Thoracic aorta (tissue), 2 donors: ENCODE results near the gene PANK1. TPM values are rescaled to one million over a fixed set of nuclear protein-coding genes. Genes with fewer than 3 reads are reported as not detected.

Source experiments
- ATAC-seq: fragments of 150-250 bp; one replicate; pipeline ENCODE4 v1.8.0; 2017; ENCODE audit warnings: low read depth; ENCODE audit not compliant: insufficient number of reproducible peaks, low FRiP score
- DNase-seq: peaks from one replicate; pipeline ENCODE4 v3.0.0-alpha.2; 2020; ENCODE audit warnings: low spot score
- H3K27ac ChIP-seq, 2 donors: fragments of 200-600 bp; sonication (generic); 1 replicate in 1 of 2; 2 replicates in 1 of 2; pipeline ENCODE4 v1.5.1; 2016; ENCODE audit warnings: mild to moderate bottlenecking in 2 of 2, moderate library complexity in 2 of 2
- H3K27me3 ChIP-seq: fragments of 200-600 bp; sonication (generic); replicated peaks from 2 replicates; pipeline ENCODE4 v1.6.0; 2016; ENCODE audit warnings: mild to moderate bottlenecking; ENCODE audit not compliant: insufficient read depth
- H3K36me3 ChIP-seq: fragments of 200-600 bp; sonication (generic); one replicate; pipeline ENCODE4 v1.5.1; 2016
- H3K4me1 ChIP-seq, 2 donors: fragments of 200-600 bp; sonication (generic); 1 replicate in 1 of 2; 2 replicates in 1 of 2; pipeline versions ENCODE4 v1.5.1 to v1.6.0; 2016; ENCODE audit warnings: low read depth in 2 of 2, mild to moderate bottlenecking in 1 of 2; ENCODE audit not compliant: control insufficient read depth in 1 of 2
- H3K4me3 ChIP-seq: fragments of 200-600 bp; sonication (generic); 2 replicates; pipeline ENCODE4 v1.5.1; 2016; ENCODE audit warnings: mild to moderate bottlenecking
- H3K9me3 ChIP-seq: fragments of 200-600 bp; sonication (generic); 2 replicates; pipeline ENCODE4 v1.5.1; 2016
- total RNA-seq, 2 donors: library from RNA; depleted of rRNA; stranded (reverse); fragments of >200 nt; gene quantifications; one replicate each; pipeline versions ENCODE4 v1.1.0 to v1.2.3, GENCODE V29; 2016
- TF ChIP-seq, protein P1 (sequence below): fragments of 200-600 bp; sonication (generic); IDR thresholded peaks from one replicate; pipeline ENCODE4 v1.5.1; 2019; ENCODE audit warnings: antibody characterized with exemption

Gene PANK1
- total RNA-seq, 2 donors from 2014 or later, result 0.95 to 5.5 TPM

DNA sequence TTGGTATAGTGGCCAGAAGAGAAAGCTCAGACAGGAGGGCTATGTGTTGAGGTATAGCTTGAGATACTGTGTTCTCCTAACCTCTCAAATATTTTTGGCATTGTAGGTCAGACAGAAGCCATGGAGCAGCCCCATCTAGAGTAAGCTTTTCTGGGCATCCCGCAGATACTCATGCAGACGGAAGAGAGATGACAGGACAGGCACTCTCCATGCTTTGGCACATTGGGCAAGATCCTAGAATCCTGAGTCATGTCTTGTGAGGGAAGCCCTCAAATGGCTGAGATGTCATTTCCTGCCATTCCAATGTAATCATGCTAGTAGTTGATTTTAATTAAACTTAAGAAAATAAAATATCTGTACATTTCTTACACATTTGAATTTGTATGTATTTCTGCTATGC lies 39.6 kb upstream of the PANK1 start:
- Histone ChIP-seq H3K27ac (no peak overlapping the region), H3K27me3 (no peaks in the 10 kb centered on the region), H3K4me3 (no peak overlapping the region), H3K36me3 (no peaks in the 10 kb centered on the region), H3K4me1 (no peaks in the 10 kb centered on the region), H3K9me3 (no peaks in the 10 kb centered on the region)
- TF ChIP-seq, protein P1, sequence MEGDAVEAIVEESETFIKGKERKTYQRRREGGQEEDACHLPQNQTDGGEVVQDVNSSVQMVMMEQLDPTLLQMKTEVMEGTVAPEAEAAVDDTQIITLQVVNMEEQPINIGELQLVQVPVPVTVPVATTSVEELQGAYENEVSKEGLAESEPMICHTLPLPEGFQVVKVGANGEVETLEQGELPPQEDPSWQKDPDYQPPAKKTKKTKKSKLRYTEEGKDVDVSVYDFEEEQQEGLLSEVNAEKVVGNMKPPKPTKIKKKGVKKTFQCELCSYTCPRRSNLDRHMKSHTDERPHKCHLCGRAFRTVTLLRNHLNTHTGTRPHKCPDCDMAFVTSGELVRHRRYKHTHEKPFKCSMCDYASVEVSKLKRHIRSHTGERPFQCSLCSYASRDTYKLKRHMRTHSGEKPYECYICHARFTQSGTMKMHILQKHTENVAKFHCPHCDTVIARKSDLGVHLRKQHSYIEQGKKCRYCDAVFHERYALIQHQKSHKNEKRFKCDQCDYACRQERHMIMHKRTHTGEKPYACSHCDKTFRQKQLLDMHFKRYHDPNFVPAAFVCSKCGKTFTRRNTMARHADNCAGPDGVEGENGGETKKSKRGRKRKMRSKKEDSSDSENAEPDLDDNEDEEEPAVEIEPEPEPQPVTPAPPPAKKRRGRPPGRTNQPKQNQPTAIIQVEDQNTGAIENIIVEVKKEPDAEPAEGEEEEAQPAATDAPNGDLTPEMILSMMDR, result no peak
- ATAC-seq, result no peak
- DNase-seq, result no peak

DNA sequence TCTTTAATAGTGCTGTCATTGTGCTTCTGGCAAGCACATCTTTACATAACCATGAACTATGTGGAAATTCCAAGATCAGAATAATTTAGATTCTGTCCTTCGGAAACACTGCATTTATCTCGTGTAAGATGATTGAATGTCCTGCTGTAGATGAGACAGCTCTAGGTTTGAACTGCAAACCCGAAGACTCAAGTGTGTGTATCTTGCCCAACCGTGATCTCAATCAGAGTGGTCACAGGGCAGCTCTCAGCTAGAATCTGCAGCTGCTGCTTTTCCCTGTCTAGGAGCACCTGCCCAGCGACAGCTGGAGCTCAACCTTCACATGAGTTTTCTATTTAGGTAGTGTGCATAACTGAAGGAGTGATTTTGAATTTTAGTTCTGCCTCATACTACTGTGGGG lies 38.8 kb upstream of the PANK1 start:
- no peak overlapping the region for H3K27ac ChIP-seq
- H3K9me3 ChIP-seq, result no peaks in the 10 kb centered on the region
- H3K4me3 ChIP-seq, result no peak overlapping the region
- no peaks in the 10 kb centered on the region for H3K4me1 ChIP-seq
- ATAC-seq (no peak), DNase-seq (no peak)
- TF ChIP-seq, protein P1, result no peak
- H3K36me3 ChIP-seq, result no peaks in the 10 kb centered on the region
- no peaks in the 10 kb centered on the region for H3K27me3 ChIP-seq

DNA sequence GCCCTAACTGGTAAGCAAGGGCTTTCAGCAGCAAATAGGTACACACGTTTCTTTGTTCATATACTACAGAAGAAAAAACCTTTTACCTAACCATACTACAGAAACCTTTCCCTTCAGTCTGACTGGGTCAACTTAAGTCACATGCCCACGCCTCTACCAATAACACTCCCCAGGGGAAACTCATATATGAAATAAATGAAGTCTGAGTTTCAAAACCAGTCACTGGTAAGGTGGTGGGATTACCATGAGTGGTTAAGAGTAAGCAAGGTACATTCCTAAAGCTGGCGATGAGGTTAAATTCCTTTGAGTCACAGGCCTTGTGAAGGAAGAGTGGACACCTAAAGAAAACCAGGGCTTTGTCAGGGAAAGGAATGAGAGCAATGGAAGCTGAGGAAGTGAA lies 34.9 kb upstream of the PANK1 start:
- no peaks in the 10 kb centered on the region for H3K9me3 ChIP-seq
- no peaks in the 10 kb centered on the region for H3K27me3 ChIP-seq
- no peaks in the 10 kb centered on the region for H3K36me3 ChIP-seq
- TF ChIP-seq, protein P1, result no peak
- H3K4me3 ChIP-seq, result no peak overlapping the region
- H3K27ac ChIP-seq, result no peak overlapping the region
- ATAC-seq, result no peak
- DNase-seq, result no peak
- H3K4me1 ChIP-seq, result no peaks in the 10 kb centered on the region

- TF ChIP-seq, protein P1, result no peak
- no peak overlapping the region for H3K4me3 ChIP-seq
- DNase-seq (no peak), ATAC-seq (no peak)
- no peaks in the 10 kb centered on the region for H3K36me3 ChIP-seq
- no peak overlapping the region for H3K27ac ChIP-seq
- no peaks in the 10 kb centered on the region for H3K4me1 ChIP-seq
- no peaks in the 10 kb centered on the region for H3K9me3 ChIP-seq
- H3K27me3 ChIP-seq, result no peaks in the 10 kb centered on the region
These were observed 32.3 kb upstream of the PANK1 start for GRCh38 chr10:89677341-89677740.

- Histone ChIP-seq H3K27me3 (no peaks in the 10 kb centered on the region), H3K4me3 (no peak overlapping the region), H3K27ac (no peak overlapping the region), H3K36me3 (no peaks in the 10 kb centered on the region), H3K9me3 (no peaks in the 10 kb centered on the region), H3K4me1 (peaks cover 0 to 10% of the 10 kb centered on the region in 2 donors)
- ATAC-seq, result no peak
- DNase-seq, result no peak
- TF ChIP-seq, protein P1, result no peak
These were observed 25.9 kb upstream of the PANK1 start for GRCh38 chr10:89670926-89671325.
